A549 (cell line): ENCODE data around the gene TRIM8.
A peak's percentile ranks its signal among the peaks of the same experiment; 100 is the strongest.

Source experiments
- CTCF ChIP-seq: fragments of >200 bp; sonication (Bioruptor Twin); formaldehyde crosslinking; IDR thresholded peaks from 3 replicates; pipeline ENCODE4 v1.5.1; 2016
- JUNB ChIP-seq: fragments of >200 bp; sonication (Bioruptor Twin); formaldehyde crosslinking; IDR thresholded peaks from 2 replicates; pipeline ENCODE4 v1.6.1; 2016
- MAFK ChIP-seq: fragments of 450-650 bp; IDR thresholded peaks from 2 replicates; pipeline ENCODE4 v1.6.1; 2014; ENCODE audit not compliant: partially characterized antibody
- RCOR1 ChIP-seq: fragments of 150-350 bp; IDR thresholded peaks from 2 replicates; pipeline ENCODE4 v1.6.1; 2014; ENCODE audit warnings: antibody characterized with exemption, low read length, low read depth
- SMC3 ChIP-seq: fragments of >200 bp; sonication (Bioruptor Twin); formaldehyde crosslinking; IDR thresholded peaks from 3 replicates; pipeline ENCODE4 v1.6.1; 2018; ENCODE audit warnings: inconsistent platforms
- TP53 ChIP-seq: fragments of 250-450 bp; sonication (Bioruptor Pico); IDR thresholded peaks from 2 replicates; pipeline ENCODE4 v1.5.0; 2021; ENCODE audit warnings: mild to moderate bottlenecking, moderate library complexity
- ZFP36 ChIP-seq: fragments of 450-650 bp; IDR thresholded peaks from 2 replicates; pipeline ENCODE4 v1.6.1; 2014; ENCODE audit warnings: borderline replicate concordance; ENCODE audit not compliant: partially characterized antibody

- TF ChIP-seq CTCF (no peak), JUNB (peak; percentile 69), TP53 (no peak), SMC3 (no peak), RCOR1 (no peak), MAFK (no peak), ZFP36 (no peak)
Observed at GRCh38 chr10:102604439-102604841, 39.8 kb upstream of the TRIM8 start.
